Cardiac fibroblast (primary cell): ENCODE results near the gene ATG5.

ENCODE experiments used
- DNase-seq, 2 donors: peaks; one replicate each; pipeline versions ENCODE4 v3.0.0 to v3.0.0-alpha.2; 2010; ENCODE audit warnings: low read depth in 2 of 2
- H3K4me3 ChIP-seq, 2 donors: replicated peaks in 1 of 2; 1 replicate in 1 of 2; 2 replicates in 1 of 2; pipeline ENCODE4 v1.5.1; 2011; ENCODE audit warnings: low read depth in 2 of 2, low read length in 2 of 2, mild to moderate bottlenecking in 2 of 2, moderate library complexity in 1 of 2
- TF ChIP-seq, protein P1 (sequence below): IDR thresholded peaks from one replicate; pipeline ENCODE4 v1.5.1; 2011; ENCODE audit warnings: low read depth, mild to moderate bottlenecking, low read length, inconsistent platforms

Gene ATG5

DNA sequence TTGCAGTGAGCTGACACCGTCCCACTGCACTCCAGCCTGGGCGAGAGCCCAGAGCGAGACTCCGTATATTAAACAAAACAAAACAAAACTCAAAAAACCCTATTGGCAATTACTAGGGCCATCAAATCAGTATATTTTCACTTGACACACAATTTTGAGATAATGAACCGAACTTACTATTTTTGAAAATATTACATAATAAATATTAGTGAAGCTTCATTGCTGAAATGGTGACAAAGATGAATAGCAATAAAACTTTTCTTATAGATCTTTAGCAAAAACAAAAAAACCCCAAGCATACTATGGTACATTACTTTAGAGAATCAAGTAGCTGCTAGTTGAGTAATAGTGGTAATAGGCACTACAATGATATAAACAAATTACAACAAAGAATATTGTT lies 113.0 kb downstream of the ATG5 start:
- no peak overlapping the region for H3K4me3 ChIP-seq
- DNase-seq: no peak
- TF ChIP-seq, protein P1, sequence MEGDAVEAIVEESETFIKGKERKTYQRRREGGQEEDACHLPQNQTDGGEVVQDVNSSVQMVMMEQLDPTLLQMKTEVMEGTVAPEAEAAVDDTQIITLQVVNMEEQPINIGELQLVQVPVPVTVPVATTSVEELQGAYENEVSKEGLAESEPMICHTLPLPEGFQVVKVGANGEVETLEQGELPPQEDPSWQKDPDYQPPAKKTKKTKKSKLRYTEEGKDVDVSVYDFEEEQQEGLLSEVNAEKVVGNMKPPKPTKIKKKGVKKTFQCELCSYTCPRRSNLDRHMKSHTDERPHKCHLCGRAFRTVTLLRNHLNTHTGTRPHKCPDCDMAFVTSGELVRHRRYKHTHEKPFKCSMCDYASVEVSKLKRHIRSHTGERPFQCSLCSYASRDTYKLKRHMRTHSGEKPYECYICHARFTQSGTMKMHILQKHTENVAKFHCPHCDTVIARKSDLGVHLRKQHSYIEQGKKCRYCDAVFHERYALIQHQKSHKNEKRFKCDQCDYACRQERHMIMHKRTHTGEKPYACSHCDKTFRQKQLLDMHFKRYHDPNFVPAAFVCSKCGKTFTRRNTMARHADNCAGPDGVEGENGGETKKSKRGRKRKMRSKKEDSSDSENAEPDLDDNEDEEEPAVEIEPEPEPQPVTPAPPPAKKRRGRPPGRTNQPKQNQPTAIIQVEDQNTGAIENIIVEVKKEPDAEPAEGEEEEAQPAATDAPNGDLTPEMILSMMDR: no peak

DNA sequence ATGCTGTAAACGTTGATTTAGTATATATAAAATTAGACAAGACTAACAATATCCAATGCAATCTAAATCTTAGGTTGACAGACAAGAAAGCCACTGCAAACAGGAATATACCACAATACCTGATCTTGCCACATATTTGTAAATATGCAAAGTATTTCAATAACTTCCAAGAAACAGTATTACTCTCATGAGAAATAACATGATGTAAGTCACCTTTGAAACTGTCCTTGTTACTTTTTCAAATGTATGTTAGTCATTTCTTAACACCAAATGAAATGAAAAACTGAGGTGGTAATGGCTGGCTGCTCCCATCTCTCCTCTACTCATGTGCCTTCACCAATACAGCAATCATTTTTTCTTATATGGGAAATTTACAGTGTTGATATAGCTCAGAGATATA lies 118.7 kb downstream of the ATG5 start:
- TF ChIP-seq, protein P1: no peak
- no peak for DNase-seq

DNA sequence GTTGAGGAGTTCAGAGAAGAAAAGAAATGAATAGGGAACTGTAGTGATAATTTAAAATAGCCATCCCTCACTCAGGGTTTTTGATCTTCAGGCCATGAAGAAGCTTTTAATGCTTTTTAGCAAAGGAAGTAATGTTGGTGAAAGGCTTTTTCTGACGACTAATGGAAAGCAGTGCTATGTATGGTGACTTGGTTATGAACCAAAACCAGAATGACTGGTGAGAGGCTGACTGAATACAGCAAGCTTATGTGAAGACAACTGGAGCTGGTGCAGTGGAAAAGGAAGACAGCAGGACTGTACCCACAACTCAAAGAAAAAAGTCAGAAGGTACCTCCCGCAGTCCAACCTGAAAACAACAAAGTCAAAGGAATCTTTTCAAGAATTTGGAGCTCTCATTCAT lies 120.6 kb downstream of the ATG5 start:
- TF ChIP-seq, protein P1: no peak
- no peak overlapping the region for H3K4me3 ChIP-seq
- DNase-seq: no peak

More for the DNA sequence above, 118.7 kb downstream of the ATG5 start:
- no peak overlapping the region for H3K4me3 ChIP-seq

DNA sequence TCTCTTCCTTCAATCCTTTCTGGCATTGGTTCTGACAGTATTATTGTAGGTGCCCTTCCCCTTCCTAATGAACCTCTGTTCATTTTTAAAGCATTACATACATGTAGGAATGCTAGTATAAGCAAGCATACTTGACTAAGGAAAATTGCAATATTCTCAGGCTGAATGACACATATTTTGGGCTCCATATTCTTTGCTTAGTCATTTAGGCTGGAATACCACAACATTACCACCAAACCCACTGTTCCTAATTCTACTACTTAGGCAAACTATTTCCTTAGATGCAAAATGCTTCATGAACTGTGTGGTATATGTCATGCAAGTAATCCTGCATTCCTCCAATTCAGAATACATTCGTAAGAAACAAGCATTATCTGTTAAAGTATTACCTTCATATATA lies 125.6 kb downstream of the ATG5 start:
- H3K4me3 ChIP-seq: no peak overlapping the region
- TF ChIP-seq, protein P1: no peak
- peak; percentile 68 to 89 for DNase-seq

DNA sequence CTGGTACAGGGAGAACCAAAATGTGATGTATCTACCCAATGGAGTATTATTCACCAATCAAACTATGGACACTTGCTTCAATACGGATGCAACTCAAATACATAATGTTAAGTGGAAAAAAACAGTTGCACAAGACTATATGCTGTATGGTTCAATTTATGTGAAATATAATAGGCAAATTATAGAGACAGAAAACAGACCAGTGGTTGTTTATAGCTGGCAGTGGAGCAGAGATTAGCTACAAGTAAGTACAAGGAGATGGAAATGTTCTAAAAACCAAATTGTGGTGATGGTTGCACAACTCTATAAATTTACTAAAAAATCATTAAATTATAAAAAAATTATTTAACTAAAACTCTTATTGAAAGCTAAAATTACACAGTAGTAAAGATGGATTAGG lies 126.2 kb downstream of the ATG5 start:
- H3K4me3 ChIP-seq: no peak overlapping the region
- DNase-seq: no peak
- TF ChIP-seq, protein P1: no peak

DNA sequence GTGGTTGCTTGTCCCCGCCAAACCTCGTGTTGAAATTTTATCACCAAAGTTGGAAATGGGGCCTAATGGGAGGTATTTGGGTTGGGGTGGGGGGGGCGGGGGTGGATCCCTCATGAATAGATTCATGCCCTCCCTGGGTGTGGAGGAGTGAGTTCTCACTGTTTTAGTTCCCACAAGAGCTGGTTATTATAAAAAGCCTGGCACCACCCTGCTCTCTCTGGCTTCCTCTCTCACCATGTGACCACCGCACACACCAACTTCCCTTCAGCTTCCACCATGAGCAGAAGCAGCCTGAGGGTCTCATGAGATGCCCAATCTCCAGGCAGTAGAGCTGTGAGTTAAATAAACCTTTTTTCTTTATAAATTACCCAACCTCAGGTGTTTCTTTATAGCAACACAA lies 128.1 kb downstream of the ATG5 start:
- no peak for DNase-seq
- TF ChIP-seq, protein P1: no peak
- no peak overlapping the region for H3K4me3 ChIP-seq
